Natural killer cell (primary cell): Measurements from ENCODE around the gene DGLUCY. TPM values are rescaled to one million over a fixed set of nuclear protein-coding genes. Genes with fewer than 3 reads are reported as not detected.

ENCODE experiments used
- ATAC-seq, 3 donors: fragments of 150-1000 bp in 2 of 3; fragments of 200-7000 bp in 1 of 3; cut with Tn5 transposase; 1 replicate in 1 of 3; 2 replicates in 2 of 3; pipeline ENCODE4 v1.10.0; 2021; ENCODE audit warnings: mild to moderate bottlenecking in 2 of 3, moderate library complexity in 2 of 3
- DNase-seq, 2 donors: peaks; one replicate each; pipeline versions ENCODE4 v3.0.0 to v3.0.0-alpha.2; 2013 to 2021; ENCODE audit warnings: mixed read lengths in 1 of 2
- H3K27ac ChIP-seq: one replicate; pipeline ENCODE4 v1.5.1; 2013; ENCODE audit warnings: mild to moderate bottlenecking, low read length
- H3K27me3 ChIP-seq: one replicate; pipeline ENCODE4 v1.6.1; 2013; ENCODE audit warnings: low read length; ENCODE audit not compliant: control insufficient read depth, insufficient read depth
- H3K36me3 ChIP-seq: one replicate; pipeline ENCODE4 v1.6.1; 2013; ENCODE audit warnings: low read length; ENCODE audit not compliant: control insufficient read depth, insufficient read depth
- H3K4me1 ChIP-seq: one replicate; pipeline ENCODE4 v1.6.1; 2013; ENCODE audit warnings: low read length; ENCODE audit not compliant: control insufficient read depth, insufficient read depth
- H3K4me3 ChIP-seq: one replicate; pipeline ENCODE4 v1.5.1; 2013; ENCODE audit warnings: low read length
- H3K9me3 ChIP-seq: one replicate; pipeline ENCODE4 v1.6.1; 2013; ENCODE audit warnings: low read length; ENCODE audit not compliant: control insufficient read depth, insufficient read depth
- H3K27ac Mint-ChIP-seq, 2 donors: one replicate each; pipeline ENCODE4 v1.8.0; 2022; ENCODE audit warnings: mild to moderate bottlenecking in 2 of 2, mixed read lengths in 2 of 2, moderate library complexity in 1 of 2
- H3K27me3 Mint-ChIP-seq, 2 donors: one replicate each; pipeline ENCODE4 v1.8.0; 2022; ENCODE audit warnings: low read depth in 2 of 2, mixed read lengths in 2 of 2
- H3K36me3 Mint-ChIP-seq: one replicate; pipeline ENCODE4 v1.8.0; 2022; ENCODE audit warnings: mixed read lengths
- H3K4me1 Mint-ChIP-seq, 2 donors: one replicate each; pipeline ENCODE4 v1.8.0; 2022; ENCODE audit warnings: mixed read lengths in 2 of 2
- H3K4me3 Mint-ChIP-seq: one replicate; pipeline ENCODE4 v1.8.0; 2022; ENCODE audit warnings: mild to moderate bottlenecking, moderate library complexity, mixed read lengths
- H3K9me3 Mint-ChIP-seq, 2 donors: one replicate each; pipeline ENCODE4 v1.8.0; 2022; ENCODE audit warnings: mixed read lengths in 2 of 2
- WGBS: methylation state at CpG from one replicate; pipeline ENCODE4 v1.1.7; 2013; ENCODE audit warnings: missing lambda C conversion rate; ENCODE audit not compliant: insufficient coverage; 5-methylcytosine and 5-hydroxymethylcytosine counted together
- intact Hi-C: fragments of 100-400 bp; cut with micrococcal nuclease; formaldehyde crosslinking; loops from one replicate; pipeline ENCODE4 v1.14.2; 2022
- total RNA-seq, 4 donors: library from RNA; stranded (reverse); fragments of 120-200 nt in 1 of 4; gene quantifications; one replicate each; pipeline versions ENCODE4 v1.2.3 to v1.2.4, GENCODE V29; 2013 to 2022
- TF ChIP-seq, protein P1 (sequence below): fragments of 200-600 bp; IDR thresholded peaks from one replicate; pipeline ENCODE4 v1.8.0; 2022; ENCODE audit warnings: antibody characterized with exemption

Gene DGLUCY
- total RNA-seq, 3 donors from 2014 or later (not counting 1 experiment from before 2014, with no cell fraction given): 108 to 142 (median 110) TPM

GRCh38 chr14:91127924-91128323 lies 14.1 kb downstream of the DGLUCY start:
- Mint-ChIP-seq H3K4me3 (no peak overlapping the region), H3K9me3 (no peaks in the 10 kb centered on the region), H3K4me1 (peaks cover 16 to 53% of the 10 kb centered on the region in 2 donors), H3K27ac (peak overlapping the region; percentile 23 to 53), H3K36me3 (no peaks in the 10 kb centered on the region), H3K27me3 (no peaks in the 10 kb centered on the region)
- ATAC-seq (no peak), DNase-seq (no peak)
- TF ChIP-seq, protein P1, sequence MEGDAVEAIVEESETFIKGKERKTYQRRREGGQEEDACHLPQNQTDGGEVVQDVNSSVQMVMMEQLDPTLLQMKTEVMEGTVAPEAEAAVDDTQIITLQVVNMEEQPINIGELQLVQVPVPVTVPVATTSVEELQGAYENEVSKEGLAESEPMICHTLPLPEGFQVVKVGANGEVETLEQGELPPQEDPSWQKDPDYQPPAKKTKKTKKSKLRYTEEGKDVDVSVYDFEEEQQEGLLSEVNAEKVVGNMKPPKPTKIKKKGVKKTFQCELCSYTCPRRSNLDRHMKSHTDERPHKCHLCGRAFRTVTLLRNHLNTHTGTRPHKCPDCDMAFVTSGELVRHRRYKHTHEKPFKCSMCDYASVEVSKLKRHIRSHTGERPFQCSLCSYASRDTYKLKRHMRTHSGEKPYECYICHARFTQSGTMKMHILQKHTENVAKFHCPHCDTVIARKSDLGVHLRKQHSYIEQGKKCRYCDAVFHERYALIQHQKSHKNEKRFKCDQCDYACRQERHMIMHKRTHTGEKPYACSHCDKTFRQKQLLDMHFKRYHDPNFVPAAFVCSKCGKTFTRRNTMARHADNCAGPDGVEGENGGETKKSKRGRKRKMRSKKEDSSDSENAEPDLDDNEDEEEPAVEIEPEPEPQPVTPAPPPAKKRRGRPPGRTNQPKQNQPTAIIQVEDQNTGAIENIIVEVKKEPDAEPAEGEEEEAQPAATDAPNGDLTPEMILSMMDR: no peak
- H3K4me3 ChIP-seq: no peak overlapping the region
- intact Hi-C loops: no loop called here
- no peaks in the 10 kb centered on the region for H3K9me3 ChIP-seq
- no peak overlapping the region for H3K27ac ChIP-seq
- WGBS: 97% methylated on average over 3 of the region's 4 CpGs
- no peaks in the 10 kb centered on the region for H3K27me3 ChIP-seq
- peaks cover 23% of the 10 kb centered on the region for H3K36me3 ChIP-seq
- H3K4me1 ChIP-seq: peaks cover 5% of the 10 kb centered on the region

DNA sequence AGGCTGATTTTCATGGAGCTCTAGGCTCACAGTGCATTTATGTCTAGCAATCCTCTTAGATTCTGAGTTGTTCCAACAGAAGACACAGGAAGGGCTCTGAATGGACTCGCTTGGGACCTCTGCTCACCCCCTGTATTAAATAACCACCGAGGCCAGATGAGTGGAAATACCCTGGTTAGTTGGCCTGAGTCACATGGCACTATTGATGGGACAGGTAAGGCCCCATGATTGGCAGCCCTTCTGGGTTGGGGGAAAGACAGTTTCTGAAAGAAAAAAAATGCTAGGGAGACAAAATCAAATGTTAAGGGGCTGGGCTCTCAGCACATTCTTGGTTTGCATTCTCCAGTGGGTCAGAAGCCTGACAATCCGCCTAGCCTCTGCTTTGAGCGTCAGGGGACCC lies 14.8 kb downstream of the DGLUCY start:
- Mint-ChIP-seq H3K9me3 (no peaks in the 10 kb centered on the region), H3K4me1 (peaks cover 18 to 52% of the 10 kb centered on the region in 2 donors), H3K27ac (peak overlapping the region; percentile 23 to 71), H3K4me3 (no peak overlapping the region), H3K36me3 (no peaks in the 10 kb centered on the region), H3K27me3 (no peaks in the 10 kb centered on the region)
- no peak overlapping the region for H3K4me3 ChIP-seq
- ATAC-seq: no peak
- WGBS: 98% methylated on average over 4 of the region's 4 CpGs
- peaks cover 5% of the 10 kb centered on the region for H3K4me1 ChIP-seq
- peaks cover 24% of the 10 kb centered on the region for H3K36me3 ChIP-seq
- no peaks in the 10 kb centered on the region for H3K9me3 ChIP-seq
- H3K27ac ChIP-seq: no peak overlapping the region
- TF ChIP-seq, protein P1: no peak
- intact Hi-C loops: no loop called here
- no peaks in the 10 kb centered on the region for H3K27me3 ChIP-seq
- DNase-seq: no peak

DNA sequence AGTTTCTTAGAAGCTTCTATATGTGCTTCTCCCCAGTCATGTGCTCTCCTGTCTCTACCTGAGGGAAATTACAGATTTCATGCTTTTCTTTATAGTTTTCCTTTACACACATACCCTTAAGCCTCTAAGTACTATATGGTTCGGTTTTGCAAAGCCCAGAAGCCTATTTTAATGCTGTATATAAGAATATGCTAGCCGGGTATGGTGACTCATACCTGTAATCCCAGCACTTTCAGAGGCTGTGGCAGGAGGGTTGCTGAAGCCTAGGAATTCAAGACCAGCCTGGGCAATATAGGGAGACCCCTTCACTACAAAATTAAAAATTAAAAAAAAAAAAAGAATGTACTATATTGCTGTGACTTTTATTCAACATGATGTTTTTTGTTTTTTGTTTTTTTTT lies 15.4 kb downstream of the DGLUCY start:
- H3K27me3 Mint-ChIP-seq: no peaks in the 10 kb centered on the region
- no peak for ATAC-seq
- peaks cover 28% of the 10 kb centered on the region for H3K36me3 ChIP-seq
- peaks cover 21 to 52% of the 10 kb centered on the region in 2 donors for H3K4me1 Mint-ChIP-seq
- H3K27ac Mint-ChIP-seq: peak overlapping the region in 1 of 2 donors; percentile 71
- no peaks in the 10 kb centered on the region for H3K9me3 ChIP-seq
- H3K4me1 ChIP-seq: peaks cover 2% of the 10 kb centered on the region
- H3K4me3 Mint-ChIP-seq: no peak overlapping the region
- no peaks in the 10 kb centered on the region for H3K9me3 Mint-ChIP-seq
- TF ChIP-seq, protein P1: no peak
- no peaks in the 10 kb centered on the region for H3K36me3 Mint-ChIP-seq
- intact Hi-C loops: no loop called here
- no peak overlapping the region for H3K4me3 ChIP-seq
- 86% methylated on average over 2 of the region's 2 CpGs for WGBS
- H3K27ac ChIP-seq: no peak overlapping the region
- H3K27me3 ChIP-seq: no peaks in the 10 kb centered on the region
- DNase-seq: no peak

- 98% methylated on average over 7 of the region's 7 CpGs for WGBS
- Histone ChIP-seq H3K27me3 (no peaks in the 10 kb centered on the region), H3K4me3 (no peak overlapping the region), H3K9me3 (no peaks in the 10 kb centered on the region), H3K36me3 (peaks cover 29% of the 10 kb centered on the region), H3K4me1 (no peaks in the 10 kb centered on the region), H3K27ac (no peak overlapping the region)
- no peak for DNase-seq
- Mint-ChIP-seq H3K27ac (peak overlapping the region in 1 of 2 donors; percentile 13), H3K27me3 (no peaks in the 10 kb centered on the region), H3K4me1 (peaks cover 7 to 20% of the 10 kb centered on the region in 2 donors), H3K4me3 (no peak overlapping the region), H3K9me3 (no peaks in the 10 kb centered on the region), H3K36me3 (no peaks in the 10 kb centered on the region)
- TF ChIP-seq, protein P1: no peak
- intact Hi-C loops: no loop called here
- ATAC-seq: no peak
Measured at GRCh38 chr14:91135039-91135438, 21.2 kb downstream of the DGLUCY start.
